SH-SY5Y (cell line): ENCODE results near the gene GLI3.

ENCODE experiments used
- GATA2 ChIP-seq: IDR thresholded peaks from 2 replicates; pipeline ENCODE4 v1.6.1; 2011; ENCODE audit warnings: mild to moderate bottlenecking, low read depth, low read length
- GATA3 ChIP-seq: IDR thresholded peaks from 2 replicates; pipeline ENCODE4 v1.6.1; 2011; ENCODE audit warnings: low read depth, mild to moderate bottlenecking, low read length, moderate library complexity

DNA sequence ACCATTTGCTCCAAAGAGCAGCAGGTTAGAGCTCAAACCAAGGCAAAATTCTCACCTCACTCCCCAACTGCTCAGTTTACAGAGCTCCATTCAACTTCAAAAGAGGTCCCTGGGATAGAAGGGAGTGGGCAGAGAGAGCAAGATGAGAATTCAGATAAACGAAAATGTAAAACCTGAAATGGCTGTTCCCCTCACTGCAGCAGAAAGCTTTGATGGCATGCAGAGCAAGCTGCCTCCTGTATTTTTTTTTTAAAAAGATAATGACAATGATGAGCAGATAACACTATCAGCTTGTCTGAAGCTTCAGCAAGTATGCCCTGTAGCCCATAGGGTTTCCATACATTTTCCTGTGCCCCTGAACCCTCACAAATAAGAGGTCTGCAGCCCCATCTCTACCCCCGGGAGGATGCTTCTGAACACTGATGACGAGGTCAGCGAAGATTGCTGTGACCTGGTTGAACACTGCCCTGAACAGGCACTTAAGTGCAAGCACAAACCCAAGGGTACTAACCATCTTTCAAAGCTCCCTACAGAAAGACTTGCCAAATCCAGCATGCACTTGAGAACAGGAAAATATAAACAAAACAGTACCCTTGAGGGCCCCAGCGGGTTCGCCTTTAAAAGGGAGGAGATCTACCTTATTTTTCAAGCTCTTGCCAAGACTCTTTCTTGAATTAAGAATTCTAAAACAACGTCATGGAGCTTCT, 81.3 kb downstream of the GLI3 start:
- no peak for TF ChIP-seq GATA3
- TF ChIP-seq GATA2, result no peak
